Measurements from ENCODE around the gene SLC44A3. TPM values are rescaled to one million over a fixed set of nuclear protein-coding genes. Genes with fewer than 3 reads are reported as not detected.

The SLC44A3 gene
- total RNA-seq, 4 donors from 2014 or later = 20.6 to 60.5 (median 41.8) TPM

DNA sequence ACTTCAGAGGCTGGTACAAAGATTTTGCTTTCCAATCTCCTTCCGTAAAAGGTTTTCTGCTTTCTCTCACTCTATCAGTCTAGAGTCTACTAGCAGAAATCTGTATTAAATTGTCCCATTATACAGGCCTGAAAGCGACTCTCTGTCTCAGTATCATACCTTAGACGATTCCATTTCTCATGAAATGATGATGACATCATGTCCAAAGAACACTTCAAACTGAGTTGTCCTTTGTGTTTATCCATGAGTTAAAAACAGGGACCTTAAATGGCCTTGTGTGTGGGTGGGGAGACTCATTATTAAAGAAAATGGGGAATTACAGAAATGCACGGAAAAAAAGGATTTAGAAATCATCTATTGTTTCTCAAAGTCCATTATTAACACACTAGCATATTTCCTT, 21.0 kb upstream of the SLC44A3 start:
- Histone ChIP-seq H3K9me3 (no peaks in the 10 kb centered on the region), H3K36me3 (no peaks in the 10 kb centered on the region), H3K27ac (no peak overlapping the region), H3K4me3 (no peak overlapping the region), H3K4me1 (peaks cover 21 to 34% (median 31%) of the 10 kb centered on the region in 4 donors), H3K27me3 (no peaks in the 10 kb centered on the region)
- DNase-seq = no peak
- in situ Hi-C loops (cut with MboI; ENCODE audit: low pct_ligation_motif_present in 1 of 4, low pct_unique_long_range_greater_than_20kb in 1 of 4, low sequenced_read_pairs in 3 of 4) (loop anchor here in 1 of 4 donors (25.0 kb wide), 1 partner anchor 737 kb away; no protein-coding TSS in a partner anchor), intact Hi-C loops (cut with DNase I; ENCODE audit: low total_unique reads) (no loop called here)
- TF ChIP-seq EP300 (IDR thresholded peaks at IDR 0.05; ENCODE audit: low read depth) (no peak), POLR2A (IDR thresholded peaks at IDR 0.05) (no peak), POLR2AphosphoS5 (IDR thresholded peaks at IDR 0.05) (no peak)
- TF ChIP-seq, protein P1, sequence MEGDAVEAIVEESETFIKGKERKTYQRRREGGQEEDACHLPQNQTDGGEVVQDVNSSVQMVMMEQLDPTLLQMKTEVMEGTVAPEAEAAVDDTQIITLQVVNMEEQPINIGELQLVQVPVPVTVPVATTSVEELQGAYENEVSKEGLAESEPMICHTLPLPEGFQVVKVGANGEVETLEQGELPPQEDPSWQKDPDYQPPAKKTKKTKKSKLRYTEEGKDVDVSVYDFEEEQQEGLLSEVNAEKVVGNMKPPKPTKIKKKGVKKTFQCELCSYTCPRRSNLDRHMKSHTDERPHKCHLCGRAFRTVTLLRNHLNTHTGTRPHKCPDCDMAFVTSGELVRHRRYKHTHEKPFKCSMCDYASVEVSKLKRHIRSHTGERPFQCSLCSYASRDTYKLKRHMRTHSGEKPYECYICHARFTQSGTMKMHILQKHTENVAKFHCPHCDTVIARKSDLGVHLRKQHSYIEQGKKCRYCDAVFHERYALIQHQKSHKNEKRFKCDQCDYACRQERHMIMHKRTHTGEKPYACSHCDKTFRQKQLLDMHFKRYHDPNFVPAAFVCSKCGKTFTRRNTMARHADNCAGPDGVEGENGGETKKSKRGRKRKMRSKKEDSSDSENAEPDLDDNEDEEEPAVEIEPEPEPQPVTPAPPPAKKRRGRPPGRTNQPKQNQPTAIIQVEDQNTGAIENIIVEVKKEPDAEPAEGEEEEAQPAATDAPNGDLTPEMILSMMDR (IDR thresholded peaks at IDR 0.05) = no peak
- 73 to 80% methylated on average over 4 of the region's 4 CpGs for WGBS, 2 donors (ENCODE audit: low coverage in 1 of 2)

DNA sequence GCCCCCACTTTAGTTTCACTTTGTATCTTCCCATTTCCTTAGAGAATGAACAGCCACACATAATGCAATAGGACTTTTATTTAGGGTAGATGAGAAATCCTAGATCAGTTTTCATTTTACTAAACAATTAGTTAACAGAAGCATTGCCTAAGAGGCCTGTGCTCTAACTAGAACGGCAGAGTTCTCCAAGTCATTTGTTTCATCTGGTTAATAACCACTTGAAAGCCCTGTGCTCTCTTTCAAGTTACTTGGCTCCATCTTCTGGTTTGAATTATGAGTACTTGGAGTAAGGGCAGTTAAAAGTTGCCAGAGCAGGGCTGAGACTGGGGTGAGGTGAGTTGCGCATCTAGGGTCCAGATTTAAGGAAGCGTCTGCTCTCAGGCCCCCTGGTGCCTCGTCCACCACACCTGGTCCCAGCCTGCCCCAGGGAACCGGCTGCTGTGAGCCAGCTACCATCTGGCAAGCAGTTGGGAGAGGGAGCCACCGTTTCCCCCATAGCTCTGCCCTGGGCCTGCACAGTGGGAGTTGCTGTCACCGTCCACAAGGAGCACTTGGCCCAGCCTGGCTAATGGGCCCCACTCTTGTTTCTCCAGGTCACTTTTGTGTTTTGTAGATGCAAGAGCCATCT, 18.1 kb upstream of the SLC44A3 start:
- WGBS, 2 donors (ENCODE audit: low coverage in 1 of 2) = 27 to 30% methylated on average over 3 to 7 of the region's 7 CpGs
- peak; percentile 24 for DNase-seq
- Histone ChIP-seq H3K36me3 (no peaks in the 10 kb centered on the region), H3K27ac (peak overlapping the region; percentile 71 to 76 (median 74)), H3K4me3 (peak overlapping the region in 2 of 4 donors; percentile 9 to 33), H3K9me3 (no peaks in the 10 kb centered on the region), H3K4me1 (peaks cover 27 to 58% (median 42%) of the 10 kb centered on the region in 4 donors), H3K27me3 (no peaks in the 10 kb centered on the region)
- TF ChIP-seq POLR2AphosphoS5 (IDR thresholded peaks at IDR 0.05) (peak in 2 of 3 donors; percentile 51 to 71), EP300 (IDR thresholded peaks at IDR 0.05; ENCODE audit: low read depth) (no peak), POLR2A (IDR thresholded peaks at IDR 0.05) (no peak)
- TF ChIP-seq, protein P1 (IDR thresholded peaks at IDR 0.05) = peak; percentile 17 to 66 (median 34)
- intact Hi-C loops (cut with DNase I; ENCODE audit: low total_unique reads) (loop anchor here (10.0 kb wide), 1 partner anchor 467 kb away; no protein-coding TSS in a partner anchor), in situ Hi-C loops (cut with MboI; ENCODE audit: low pct_ligation_motif_present in 1 of 4, low pct_unique_long_range_greater_than_20kb in 1 of 4, low sequenced_read_pairs in 3 of 4) (loop anchor here (10.0 to 25.0 kb wide), 2 partner anchors 277 to 740 kb away; no protein-coding TSS in a partner anchor)

DNA sequence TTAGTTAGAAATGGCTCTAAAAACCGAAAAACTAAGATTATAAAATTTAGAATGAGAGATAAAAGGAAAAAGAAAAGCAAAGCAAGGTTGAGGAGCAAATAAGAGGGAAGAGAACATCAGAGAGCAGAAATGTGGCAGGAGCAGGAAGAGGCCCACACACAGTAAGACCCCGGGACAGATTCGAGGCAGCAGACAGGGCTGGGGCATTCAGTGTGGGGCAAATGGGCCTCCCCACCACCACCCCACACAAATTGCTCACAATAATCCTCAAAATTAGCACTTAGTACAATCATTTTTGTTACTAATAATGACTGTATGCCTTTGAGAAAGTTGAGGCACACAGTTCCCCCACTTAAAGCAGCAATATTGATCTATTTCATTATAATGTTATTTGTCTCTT, 17.1 kb upstream of the SLC44A3 start:
- H3K4me3 ChIP-seq = no peak overlapping the region
- no peak for DNase-seq
- H3K27ac ChIP-seq = peak overlapping the region; percentile 71 to 76 (median 74)
- no peaks in the 10 kb centered on the region for H3K9me3 ChIP-seq
- in situ Hi-C loops (cut with MboI; ENCODE audit: low pct_ligation_motif_present in 1 of 4, low pct_unique_long_range_greater_than_20kb in 1 of 4, low sequenced_read_pairs in 3 of 4) = loop anchor here (10.0 to 25.0 kb wide), 2 partner anchors 278 to 741 kb away; no protein-coding TSS in a partner anchor
- no peaks in the 10 kb centered on the region for H3K36me3 ChIP-seq
- H3K27me3 ChIP-seq = no peaks in the 10 kb centered on the region
- H3K4me1 ChIP-seq = peaks cover 27 to 69% (median 50%) of the 10 kb centered on the region in 4 donors
- intact Hi-C loops (cut with DNase I; ENCODE audit: low total_unique reads) = loop anchor here (10.0 kb wide), 1 partner anchor 468 kb away; no protein-coding TSS in a partner anchor
- TF ChIP-seq POLR2AphosphoS5 (IDR thresholded peaks at IDR 0.05) (no peak), POLR2A (IDR thresholded peaks at IDR 0.05) (no peak)
- TF ChIP-seq, protein P1 (IDR thresholded peaks at IDR 0.05) = no peak
- WGBS, 2 donors (ENCODE audit: low coverage in 1 of 2) = 25 to 40% methylated on average over 1 to 3 of the region's 3 CpGs

DNA sequence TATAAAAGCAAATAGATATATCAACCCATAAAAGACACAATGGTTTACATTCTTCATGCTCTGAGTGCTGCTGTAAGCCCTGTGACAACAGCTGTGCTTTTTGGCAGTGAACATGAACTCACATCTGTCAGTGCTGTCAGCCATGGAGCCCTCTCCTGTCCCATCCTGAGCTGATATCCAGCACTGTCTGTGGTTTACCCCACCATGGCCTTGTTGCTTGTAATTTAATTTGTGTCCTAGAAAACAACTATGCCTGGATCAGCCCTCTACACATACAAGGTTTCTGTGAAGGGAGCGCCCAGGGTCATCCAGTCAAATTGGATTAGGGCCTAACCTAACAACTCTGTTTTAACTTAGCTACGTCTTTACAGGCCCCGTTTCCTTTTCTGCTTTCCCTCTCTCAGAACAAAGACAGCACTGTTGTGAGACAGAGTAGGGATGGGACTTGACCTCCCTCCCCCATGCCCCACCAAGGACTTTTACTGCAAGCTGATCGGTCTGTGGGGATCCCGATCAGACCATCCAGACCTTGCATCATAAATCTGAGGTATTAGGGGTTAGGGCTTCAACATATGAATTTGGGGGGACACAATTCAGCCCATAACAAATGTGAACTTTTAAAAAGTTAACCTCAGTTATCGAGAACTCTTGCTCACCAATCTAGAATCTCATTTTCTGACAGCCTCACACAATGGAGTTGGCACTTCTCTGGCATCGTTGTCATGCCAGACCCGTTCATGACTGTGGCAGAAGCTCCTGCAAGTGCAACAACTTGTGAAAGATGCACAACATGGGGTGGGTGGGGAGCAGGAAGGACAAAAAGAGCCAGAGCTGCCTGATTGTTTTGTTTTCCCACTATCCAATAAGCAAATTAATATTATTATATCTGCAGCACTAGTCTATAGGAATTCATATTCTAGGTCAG, 16.4 kb upstream of the SLC44A3 start:
- peak; percentile 34 for DNase-seq
- no peaks in the 10 kb centered on the region for H3K27me3 ChIP-seq
- intact Hi-C loops (cut with DNase I; ENCODE audit: low total_unique reads) (loop anchor here (10.0 kb wide), 1 partner anchor 469 kb away; no protein-coding TSS in a partner anchor), in situ Hi-C loops (cut with MboI; ENCODE audit: low pct_ligation_motif_present in 1 of 4, low pct_unique_long_range_greater_than_20kb in 1 of 4, low sequenced_read_pairs in 3 of 4) (loop anchor here (10.0 to 25.0 kb wide), 2 partner anchors 279 to 741 kb away; no protein-coding TSS in a partner anchor)
- no peaks in the 10 kb centered on the region for H3K36me3 ChIP-seq
- H3K4me1 ChIP-seq = peaks cover 27 to 75% (median 54%) of the 10 kb centered on the region in 4 donors
- H3K27ac ChIP-seq = peak overlapping the region; percentile 71 to 76 (median 74)
- no peak overlapping the region for H3K4me3 ChIP-seq
- H3K9me3 ChIP-seq = no peaks in the 10 kb centered on the region
- 40 to 46% methylated on average over 1 to 8 of the region's 8 CpGs for WGBS, 2 donors (ENCODE audit: low coverage in 1 of 2)
- TF ChIP-seq POLR2AphosphoS5 (IDR thresholded peaks at IDR 0.05) (peak in 2 of 3 donors; percentile 47 to 60), POLR2A (IDR thresholded peaks at IDR 0.05) (no peak)

Data from transverse colon (tissue), 4 donors.